Measurements from ENCODE around the gene BCL7A. TPM values are rescaled to one million over a fixed set of nuclear protein-coding genes. Genes with fewer than 3 reads are reported as not detected.

The BCL7A gene
- total and polyA plus RNA-seq, 2 of the 8 experiments (the other 6 are each of a cell fraction or from before 2014, with no cell fraction given), result 11.9 to 12.7 TPM

DNA sequence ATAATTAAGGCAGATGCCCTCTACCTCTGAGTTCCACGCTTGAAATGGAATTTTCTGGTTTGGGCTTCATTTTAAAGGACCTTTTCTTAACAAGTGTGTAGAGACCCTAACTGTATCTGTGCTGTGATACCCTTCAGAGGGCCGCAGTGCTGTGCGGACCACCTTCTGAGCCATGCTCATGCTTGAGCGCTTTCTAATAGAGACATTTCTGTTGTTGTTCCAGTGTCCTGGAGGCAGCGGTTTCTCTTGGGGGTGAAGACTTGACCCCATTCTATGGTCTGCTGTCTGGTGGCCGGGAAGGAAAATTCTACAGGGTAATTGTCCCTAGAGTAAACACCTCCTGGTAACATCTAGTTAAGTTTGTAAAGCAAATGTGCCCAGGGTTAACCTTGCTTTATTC lies 46.7 kb upstream of the BCL7A start:
- no peak overlapping the region for H2BK15ac ChIP-seq (ENCODE audit: low read length)
- no peak overlapping the region for H3K23ac ChIP-seq (ENCODE audit: insufficient read length)
- ChIA-PET CTCF (ENCODE audit: partially characterized antibody) (interaction anchor here (0.6 kb wide), 1 partner anchor 169 kb away, joined by 3 read pairs; no protein-coding TSS in a partner anchor), POLR2A (ENCODE audit: partially characterized antibody) (no interaction called here)
- no peak overlapping the region for H2AK5ac ChIP-seq (ENCODE audit: low read depth, low read length)
- no peaks in the 10 kb centered on the region for H3K27me3 ChIP-seq (replicated peaks in 1 of 4; ENCODE audit: control insufficient read depth in 3 of 4, extremely low read depth in 1 of 4, insufficient read depth in 3 of 4, low read length in 3 of 4)
- DNase-seq (ENCODE audit: low read depth in 1 of 2, low spot score in 2 of 2) (no peak), FAIRE-seq (no peak)
- H3K9ac ChIP-seq (replicated peaks in 1 of 4; ENCODE audit: extremely low read depth in 1 of 4, low read depth in 3 of 4, low read length in 3 of 4), result no peak overlapping the region
- H3K79me1 ChIP-seq (ENCODE audit: low read depth, low read length), result no peaks in the 10 kb centered on the region
- H2AFZ ChIP-seq (ENCODE audit: low read length), result no peak overlapping the region
- TF ChIP-seq GABPA (IDR thresholded peaks at IDR 0.05; ENCODE audit: borderline replicate concordance, insufficient read depth, low read length), result no peak
- no peak for TF ChIP-seq POLR2AphosphoS5 (IDR thresholded peaks at IDR 0.05; ENCODE audit: low read depth, low read length)
- TF ChIP-seq YY1 (IDR thresholded peaks at IDR 0.05; ENCODE audit: low read depth, low read length), result no peak
- no peak for TF ChIP-seq E2F6 (IDR thresholded peaks at IDR 0.05)
- TF ChIP-seq NANOG (IDR thresholded peaks at IDR 0.05; ENCODE audit: insufficient read depth, low read depth, low read length, poor library complexity, severe bottlenecking), result no peak
- TF ChIP-seq SIRT6 (IDR thresholded peaks at IDR 0.05; ENCODE audit: low read length), result no peak
- no peak for TF ChIP-seq CHD1 (IDR thresholded peaks at IDR 0.05; ENCODE audit: low read depth, low read length)
- TF ChIP-seq KDM1A (IDR thresholded peaks at IDR 0.05; ENCODE audit: borderline replicate concordance, low read length), result no peak
- TF ChIP-seq RXRA (IDR thresholded peaks at IDR 0.05; ENCODE audit: insufficient read depth, low read depth, low read length), result no peak
- TF ChIP-seq TBP (IDR thresholded peaks at IDR 0.05; ENCODE audit: low read depth, low read length), result no peak
- TF ChIP-seq BRCA1 (IDR thresholded peaks at IDR 0.05; ENCODE audit: low read depth, low read length), result no peak
- no peak overlapping the region for H4K5ac ChIP-seq (ENCODE audit: insufficient read length, low read depth, low read length)
- H4K91ac ChIP-seq (replicated peaks; ENCODE audit: insufficient read length, low read length), result no peak overlapping the region
- H3K18ac ChIP-seq (ENCODE audit: extremely low read depth, low read length), result no peak overlapping the region
- peaks cover 5% of the 10 kb centered on the region in 2 experiments; a peak in 2 of 4 replicates for H3K9me3 ChIP-seq (ENCODE audit: insufficient read depth in 2 of 2, low read depth in 1 of 2, low read length in 1 of 2)
- no peaks in the 10 kb centered on the region for H3K4me1 ChIP-seq (replicated peaks in 1 of 4; ENCODE audit: control insufficient read depth in 3 of 4, insufficient read depth in 4 of 4, low read length in 3 of 4)
- no peak overlapping the region for H3K4ac ChIP-seq (replicated peaks; ENCODE audit: insufficient read length, low read depth, low read length)
- H4K8ac ChIP-seq (ENCODE audit: extremely low read depth, insufficient read depth, low read length), result no peak overlapping the region
- H2BK12ac ChIP-seq (ENCODE audit: low read depth, low read length), result no peak overlapping the region
- H3K36me3 ChIP-seq (ENCODE audit: control insufficient read depth in 2 of 4, insufficient read depth in 4 of 4, low read length in 3 of 4), result no peaks in the 10 kb centered on the region
- no peak overlapping the region for H3K14ac ChIP-seq (ENCODE audit: insufficient read length)
- H3K4me2 ChIP-seq (ENCODE audit: insufficient read depth in 1 of 2, low read depth in 2 of 2, low read length in 2 of 2), result no peak overlapping the region
- WGBS, 2 experiments (ENCODE audit: extremely low coverage in 1 of 2, insufficient coverage in 1 of 2, insufficient read length in 1 of 2, insufficient replicate concordance in 2 of 2, low coverage in 1 of 2, low lambda C conversion rate in 2 of 2, missing lambda C conversion rate in 1 of 2), result 95% methylated on average over 6 of the region's 6 CpGs; no CpG with 5 or more reads in 1 of the 2 experiments
- H3K79me2 ChIP-seq (ENCODE audit: control insufficient read depth in 1 of 2, insufficient read depth in 2 of 2, low read length in 2 of 2), result no peaks in the 10 kb centered on the region
- no peak overlapping the region for H2BK20ac ChIP-seq (ENCODE audit: low read length)
- no peaks in the 10 kb centered on the region for H3K23me2 ChIP-seq (ENCODE audit: low read depth, low read length)
- H3K4me3 ChIP-seq (ENCODE audit: extremely low read depth in 1 of 4, insufficient read depth in 2 of 4, low read depth in 3 of 4, low read length in 4 of 4), result no peak overlapping the region
- no peak overlapping the region for H3K56ac ChIP-seq (replicated peaks; ENCODE audit: insufficient read length, low read depth, low read length)
- no peak overlapping the region for H2BK5ac ChIP-seq (ENCODE audit: low read depth, low read length)
- no peaks in the 10 kb centered on the region for H4K20me1 ChIP-seq (replicated peaks in 1 of 2; ENCODE audit: control insufficient read depth in 1 of 2, insufficient read depth in 2 of 2, low read length in 2 of 2)
- H2BK120ac ChIP-seq (replicated peaks; ENCODE audit: low read depth, low read length), result no peak overlapping the region
- H3K27ac ChIP-seq (ENCODE audit: low read depth, low read length), result no peak overlapping the region
